ENCODE measurements around the gene PKD1.
A peak's percentile ranks its signal among the peaks of the same experiment; 100 is the strongest.

PKD1 gene

GRCh38 chr16:2135770-2136490 lies at the start of gene PKD1:
Gene PKD1 (minus strand): TSS chr16:2135898. CDS start chr16:2135689, 209 bp downstream.
- peak; percentile 85 for DNase-seq

- DNase-seq, result no peak
These were observed 49.3 kb upstream of the PKD1 start for GRCh38 chr16:2184962-2185361.

GRCh38 chr16:2184346-2184745 lies 48.6 kb upstream of the PKD1 start:
- no peak for DNase-seq

- DNase-seq, result no peak
These were observed 48.0 kb upstream of the PKD1 start for GRCh38 chr16:2183671-2184070.

- DNase-seq, result no peak
These were observed 46.3 kb upstream of the PKD1 start for GRCh38 chr16:2181952-2182351.

- no peak for DNase-seq
These were observed 45.5 kb upstream of the PKD1 start for GRCh38 chr16:2180962-2181923.

GRCh38 chr16:2180461-2180860 lies 44.8 kb upstream of the PKD1 start:
- no peak for DNase-seq

- DNase-seq, result no peak
These were observed 43.9 kb upstream of the PKD1 start for GRCh38 chr16:2179576-2179975.

- DNase-seq, result no peak
These were observed 43.4 kb upstream of the PKD1 start for GRCh38 chr16:2179107-2179501.

GRCh38 chr16:2178321-2179106 lies 42.8 kb upstream of the PKD1 start:
- no peak for DNase-seq

GRCh38 chr16:2177561-2177960 lies 41.9 kb upstream of the PKD1 start:
- no peak for DNase-seq

GRCh38 chr16:2177101-2177500 lies 41.4 kb upstream of the PKD1 start:
- no peak for DNase-seq

- no peak for DNase-seq
These were observed 40.3 kb upstream of the PKD1 start for GRCh38 chr16:2176047-2176446.

- no peak for DNase-seq
These were observed 39.8 kb upstream of the PKD1 start for GRCh38 chr16:2175454-2175853.

- no peak for DNase-seq
These were observed 38.9 kb upstream of the PKD1 start for GRCh38 chr16:2174396-2175131.

- no peak for DNase-seq
These were observed 38.2 kb upstream of the PKD1 start for GRCh38 chr16:2173916-2174315.

- DNase-seq, result no peak
These were observed 37.7 kb upstream of the PKD1 start for GRCh38 chr16:2173366-2173765.

- no peak for DNase-seq
These were observed 37.1 kb upstream of the PKD1 start for GRCh38 chr16:2172688-2173335.

GRCh38 chr16:2171601-2172178 lies 36.0 kb upstream of the PKD1 start:
- no peak for DNase-seq

GRCh38 chr16:2170587-2171435 lies 35.1 kb upstream of the PKD1 start:
- no peak for DNase-seq

GRCh38 chr16:2170080-2170479 lies 34.4 kb upstream of the PKD1 start:
- no peak for DNase-seq

All from HCEC 1CT (cell line).